K562 (cell line): ENCODE measurements around the gene DLGAP5. TPM values are rescaled to one million over a fixed set of nuclear protein-coding genes. Genes with fewer than 3 reads are reported as not detected.

Experiments used
- ATAC-seq: fragments of 200-7000 bp; cut with Tn5 transposase; 3 replicates; pipeline ENCODE4 v1.9.1; 2020; ENCODE audit warnings: moderate library complexity
- BruUV-seq: library from RNA; stranded (reverse); fragments of 400-500 nt; replicated peaks from 2 replicates; lab custom pipeline; 2021; lab: Mats Ljungman, UMichigan
- CTCF ChIA-PET: fragments of 300-600 bp; formaldehyde crosslinking; extraction: SDS; loops from one replicate; lab custom pipeline; 2021; ENCODE audit warnings: low intra/inter-chr PET ratio; lab: Yijun Ruan, JAX
- POLR2A ChIA-PET: fragments of 300-600, 350-650 bp; sonication (Branson Sonifier 250); formaldehyde crosslinking; extraction: SDS; loops from one replicate; lab custom pipeline; 2021; ENCODE audit warnings: antibody characterized with exemption, inconsistent platforms; lab: Yijun Ruan, JAX
- DNase-seq, 4 experiments: peaks; one replicate each; pipeline versions ENCODE4 v3.0.0 to v3.0.0-alpha.2; 2011 to 2018; ENCODE audit warnings: low spot score in 3 of 4, mixed read lengths in 3 of 4; ENCODE audit errors: extremely low read depth in 1 of 4
- FAIRE-seq: peaks from 2 replicates; lab custom pipeline; 2011; peaks lifted over from hg19 to GRCh38; lab: Jason Lieb, UNC
- H2AFZ ChIP-seq: 2 replicates; pipeline ENCODE4 v1.6.0; 2011; ENCODE audit warnings: low read depth, low read length, control low read depth, inconsistent platforms
- H3K27ac ChIP-seq: fragments of 200-600 bp; 3 replicates; pipeline ENCODE4 v1.8.0; 2011; ENCODE audit warnings: low read depth, mild to moderate bottlenecking, control low read depth, inconsistent platforms, low read length, moderate library complexity, mixed read lengths; ENCODE audit errors: extremely low read depth
- H3K27me3 ChIP-seq, 2 experiments: fragments of 300-600 bp in 1 of 2; 2 replicates in 1 of 2; 3 replicates in 1 of 2; pipeline versions ENCODE4 v1.6.0 to v1.8.0; 2011; ENCODE audit warnings: inconsistent platforms in 2 of 2, low read length in 2 of 2, mild to moderate bottlenecking in 1 of 2, mixed read lengths in 1 of 2, moderate library complexity in 1 of 2; ENCODE audit not compliant: control insufficient read depth in 2 of 2, insufficient read depth in 2 of 2
- H3K36me3 ChIP-seq: fragments of 300-600 bp; 3 replicates; pipeline ENCODE4 v1.8.0; 2011; ENCODE audit warnings: mild to moderate bottlenecking, low read length, inconsistent platforms; ENCODE audit not compliant: control insufficient read depth, insufficient read depth
- H3K4me1 ChIP-seq, 2 experiments: fragments of 200-600 bp in 1 of 2; replicated peaks in 1 of 2; 2 replicates in 1 of 2; 3 replicates in 1 of 2; pipeline versions ENCODE4 v1.5.1 to v1.8.0; 2011; ENCODE audit warnings: inconsistent platforms in 2 of 2, low read length in 2 of 2, mild to moderate bottlenecking in 1 of 2, mixed read lengths in 1 of 2, moderate library complexity in 1 of 2; ENCODE audit not compliant: control insufficient read depth in 2 of 2, insufficient read depth in 2 of 2
- H3K4me2 ChIP-seq: 2 replicates; pipeline ENCODE4 v1.6.1; 2011; ENCODE audit warnings: low read length, control low read depth, inconsistent platforms, mixed read lengths; ENCODE audit not compliant: insufficient read depth
- H3K4me3 ChIP-seq: fragments of 200-600 bp; sonication (generic), shearing (Covaris generic); 2 replicates; pipeline ENCODE4 v1.5.1; 2016; ENCODE audit warnings: control low read depth, inconsistent platforms
- H3K79me2 ChIP-seq: fragments of 200-600 bp; 3 replicates; pipeline ENCODE4 v1.8.0; 2011; ENCODE audit warnings: low read length, inconsistent platforms; ENCODE audit not compliant: control insufficient read depth, insufficient read depth
- H3K9ac ChIP-seq, 2 experiments: 2 replicates each; pipeline versions ENCODE4 v1.6.0 to v1.6.1; 2011; ENCODE audit warnings: low read depth in 2 of 2, low read length in 2 of 2, control low read depth in 1 of 2, inconsistent platforms in 1 of 2, mild to moderate bottlenecking in 1 of 2, mixed read lengths in 1 of 2; ENCODE audit not compliant: insufficient read depth in 1 of 2
- H3K9me1 ChIP-seq: one replicate; pipeline ENCODE4 v1.6.0; 2011; ENCODE audit warnings: inconsistent platforms, mild to moderate bottlenecking, low read length, moderate library complexity; ENCODE audit not compliant: control insufficient read depth, insufficient read depth
- H3K9me3 ChIP-seq: replicated peaks from 2 replicates; pipeline ENCODE4 v1.5.1; 2011; ENCODE audit warnings: low read depth, low read length, inconsistent platforms; ENCODE audit not compliant: control insufficient read depth, insufficient read depth
- H4K20me1 ChIP-seq: replicated peaks from 2 replicates; pipeline ENCODE4 v1.6.1; 2011; ENCODE audit warnings: low read length, inconsistent platforms, mixed read lengths; ENCODE audit not compliant: control insufficient read depth, insufficient read depth
- BRD9 ChIP-seq: fragments of 450-650 bp; IDR thresholded peaks from 2 replicates; pipeline ENCODE4 v1.6.1; 2018; ENCODE audit warnings: low read depth; ENCODE audit not compliant: partially characterized antibody
- E2F5 ChIP-seq: sonication (generic); formaldehyde crosslinking; IDR thresholded peaks from 2 replicates; pipeline ENCODE4 v1.8.0; 2022; ENCODE audit warnings: mild to moderate bottlenecking, missing genetic modification reagents
- HEY1 ChIP-seq: fragments of 250-450 bp; sonication (Bioruptor Pico); IDR thresholded peaks from 2 replicates; pipeline ENCODE4 v1.5.0; 2020; ENCODE audit warnings: mild to moderate bottlenecking, moderate library complexity, borderline replicate concordance
- KLF13 ChIP-seq: fragments of 450-650 bp; IDR thresholded peaks from 2 replicates; pipeline ENCODE4 v1.6.1; 2016; ENCODE audit warnings: missing genetic modification characterization, low read depth, mild to moderate bottlenecking, missing compliant biosample characterization, moderate library complexity, borderline replicate concordance
- NRF1 ChIP-seq, 2 experiments: fragments of 450-650 bp; IDR thresholded peaks in 1 of 2; conservative IDR thresholded peaks in 1 of 2; 2 replicates each; pipeline ENCODE4 v1.6.1; 2014; ENCODE audit warnings: mild to moderate bottlenecking in 2 of 2
- RFX7 ChIP-seq: fragments of 250-450 bp; sonication (Bioruptor Pico); IDR thresholded peaks from 2 replicates; pipeline ENCODE4 v1.5.1; 2021; ENCODE audit warnings: mild to moderate bottlenecking
- SIRT6 ChIP-seq: IDR thresholded peaks from one replicate; pipeline ENCODE4 v1.6.1; 2012; ENCODE audit warnings: low read depth, mild to moderate bottlenecking, control low read depth, inconsistent platforms, low read length, moderate library complexity
- SMARCB1 ChIP-seq: IDR thresholded peaks from 2 replicates; pipeline ENCODE4 v1.6.1; 2011; ENCODE audit warnings: improper control_type of control experiment, low read depth; ENCODE audit not compliant: insufficient read length
- THRB ChIP-seq: fragments of 450-650 bp; formaldehyde crosslinking; conservative IDR thresholded peaks from 2 replicates; pipeline ENCODE4 v1.4.0; 2022; ENCODE audit warnings: mild to moderate bottlenecking, missing genetic modification characterization
- ZNF3 ChIP-seq: fragments of 250-450 bp; sonication (Bioruptor Pico); IDR thresholded peaks from 2 replicates; pipeline ENCODE4 v1.5.0; 2021; ENCODE audit warnings: mild to moderate bottlenecking, moderate library complexity
- WGBS: fragments of 100-300 bp; shearing (Covaris generic); methylation state at CpG from one replicate; pipeline ENCODE4 v1.1.6; 2016; ENCODE audit warnings: low coverage, mixed read lengths; ENCODE audit not compliant: insufficient coverage; ENCODE audit errors: missing lambda C conversion rate; 5-methylcytosine and 5-hydroxymethylcytosine counted together
- in situ Hi-C: fragments of 300-500 bp; cut with MboI; formaldehyde crosslinking; loops from 4 replicates; pipeline ENCODE4 v1.15.0; 2018; ENCODE audit warnings: inconsistent platforms, mixed read lengths
- intact Hi-C: fragments of 100-400 bp; cut with micrococcal nuclease; formaldehyde crosslinking; loops from 2 replicates; pipeline ENCODE4 v1.14.2; 2022
- polyA plus RNA-seq, 8 experiments: library from polyadenylated mRNA; depleted of rRNA in 4 of 8; stranded (reverse) in 5 of 8; unstranded in 3 of 8; fragments of >200 nt; fragmentation: Nextera tagmentation in 2 of 8; fragmentation: Illumina TruSeq in 1 of 8; extraction: Ambion mirVana in 2 of 8; extraction: Trizol in 1 of 8; gene quantifications; 2 replicates each; pipeline versions ENCODE4 v1.2.1 to v1.2.3, GENCODE V29; 2011 to 2014; ENCODE audit warnings: inconsistent platforms in 1 of 8, missing spikeins in 1 of 8
- total RNA-seq, 7 experiments: library from RNA; depleted of rRNA in 6 of 7; stranded (reverse); fragments of >200 nt in 6 of 7; fragmentation: Illumina TruSeq in 2 of 7; extraction: Trizol in 2 of 7; gene quantifications; 2 replicates each; pipeline versions ENCODE4 v1.2.1 to v1.2.3, GENCODE V29; 2011 to 2021; ENCODE audit warnings: low replicate concordance in 1 of 7
- TF ChIP-seq, protein P1 (sequence below): fragments of 250-450 bp; sonication (Bioruptor Pico); IDR thresholded peaks from 2 replicates; pipeline ENCODE4 v1.4.0; 2020; ENCODE audit warnings: mild to moderate bottlenecking, moderate library complexity

DLGAP5 gene
- total and polyA plus RNA-seq, 9 of the 15 experiments (the other 6 are each of a cell fraction or from before 2014, with no cell fraction given) = 39.1 to 80.0 (median 59.9) TPM

DNA sequence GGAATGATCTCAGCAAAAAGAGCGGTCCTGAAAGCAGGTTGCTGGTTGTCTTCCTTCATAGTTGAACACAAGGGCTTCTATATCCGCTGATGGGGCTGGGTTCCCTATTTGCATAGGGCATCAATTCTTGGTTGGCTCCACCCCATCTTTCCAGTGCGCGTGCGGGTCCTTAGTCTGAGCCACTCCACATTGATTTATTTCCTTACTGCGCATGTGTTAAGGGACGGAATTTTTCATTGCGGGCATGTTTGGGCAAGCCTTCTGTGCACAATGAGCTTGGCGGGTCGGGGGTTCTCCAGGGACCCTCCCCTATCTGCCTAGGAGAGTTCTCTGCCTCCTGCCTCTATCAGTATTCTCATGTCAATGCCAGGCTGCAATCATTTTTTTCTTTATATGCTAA, 21.2 kb upstream of the DLGAP5 start:
- TF ChIP-seq NRF1 (conservative IDR thresholded peaks at IDR 0.05 in 1 of 2, IDR thresholded peaks at IDR 0.05 in 1 of 2) (0 out of 4 replicates have a peak, but pooled peaks of 1 of the 2 experiments have one; percentile 16), E2F5 (CRISPR knock-in tag) (no peak)
- TF ChIP-seq, all 486 proteins: peak for 1
- Histone ChIP-seq H3K79me2 (no peaks in the 10 kb centered on the region), H3K27ac (no peak overlapping the region), H4K20me1 (no peaks in the 10 kb centered on the region), H2AFZ (no peak overlapping the region), H3K4me1 (no peaks in the 10 kb centered on the region), H3K4me3 (no peak overlapping the region), H3K4me2 (no peak overlapping the region), H3K27me3 (no peaks in the 10 kb centered on the region), H3K9me3 (no peaks in the 10 kb centered on the region), H3K9ac (no peak overlapping the region), H3K36me3 (no peaks in the 10 kb centered on the region), H3K9me1 (no peaks in the 10 kb centered on the region)
- FAIRE-seq (no peak), DNase-seq (no peak), ATAC-seq (no peak)
- intact Hi-C loops = loop anchor here (1.0 to 2.0 kb wide), 2 partner anchors 142 to 218 kb away; no protein-coding TSS in a partner anchor
- BruUV-seq = no TSS peak
- in situ Hi-C loops = loop anchor here (25.0 kb wide), 1 partner anchor 1275 kb away; no protein-coding TSS in a partner anchor
- CTCF ChIA-PET = interaction anchor here (0.6 to 1.3 kb wide), 2 partner anchors 51 to 216 kb away, joined by 3 read pairs; no protein-coding TSS in a partner anchor
- POLR2A ChIA-PET = no interaction called here
- WGBS = 49% methylated on average over 9 of the region's 10 CpGs

- Histone ChIP-seq H4K20me1 (no peaks in the 10 kb centered on the region), H3K9me1 (no peaks in the 10 kb centered on the region), H2AFZ (no peak overlapping the region), H3K4me1 (no peaks in the 10 kb centered on the region), H3K27me3 (no peaks in the 10 kb centered on the region), H3K79me2 (no peaks in the 10 kb centered on the region), H3K4me2 (no peak overlapping the region), H3K36me3 (no peaks in the 10 kb centered on the region), H3K9me3 (no peaks in the 10 kb centered on the region), H3K9ac (no peak overlapping the region), H3K27ac (no peak overlapping the region), H3K4me3 (no peak overlapping the region)
- ChIA-PET CTCF (no interaction called here), POLR2A (no interaction called here)
- ATAC-seq = no peak
- 23% methylated on average over 2 of the region's 2 CpGs for WGBS
- in situ Hi-C loops = loop anchor here (25.0 kb wide), 1 partner anchor 1279 kb away; no protein-coding TSS in a partner anchor
- intact Hi-C loops = no loop called here
- no peak for DNase-seq
- no peak for FAIRE-seq
- BruUV-seq = no TSS peak
- TF ChIP-seq SMARCB1 = no peak
- no peak for TF ChIP-seq RFX7 (CRISPR knock-in tag)
- no peak for TF ChIP-seq THRB
- no peak for TF ChIP-seq ZNF3 (CRISPR knock-in tag)
- TF ChIP-seq KLF13 = no peak
- no peak for TF ChIP-seq HEY1 (CRISPR knock-in tag)
- TF ChIP-seq, protein P1, sequence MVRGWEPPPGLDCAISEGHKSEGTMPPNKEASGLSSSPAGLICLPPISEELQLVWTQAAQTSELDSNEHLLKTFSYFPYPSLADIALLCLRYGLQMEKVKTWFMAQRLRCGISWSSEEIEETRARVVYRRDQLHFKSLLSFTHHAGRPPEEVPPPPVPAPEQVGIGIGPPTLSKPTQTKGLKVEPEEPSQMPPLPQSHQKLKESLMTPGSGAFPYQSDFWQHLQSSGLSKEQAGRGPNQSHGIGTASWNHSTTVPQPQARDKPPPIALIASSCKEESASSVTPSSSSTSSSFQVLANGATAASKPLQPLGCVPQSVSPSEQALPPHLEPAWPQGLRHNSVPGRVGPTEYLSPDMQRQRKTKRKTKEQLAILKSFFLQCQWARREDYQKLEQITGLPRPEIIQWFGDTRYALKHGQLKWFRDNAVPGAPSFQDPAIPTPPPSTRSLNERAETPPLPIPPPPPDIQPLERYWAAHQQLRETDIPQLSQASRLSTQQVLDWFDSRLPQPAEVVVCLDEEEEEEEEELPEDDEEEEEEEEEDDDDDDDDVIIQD (CRISPR knock-in tag) = no peak
- TF ChIP-seq SIRT6 = no peak
- TF ChIP-seq BRD9 = no peak
Observed at GRCh38 chr14:55207832-55208231, 16.4 kb upstream of the DLGAP5 start.
